HepG2 (cell line): Measurements from ENCODE around the gene SCAPER. TPM values are rescaled to one million over a fixed set of nuclear protein-coding genes. Genes with fewer than 3 reads are reported as not detected.

Source experiments
- ATAC-seq: fragments of 200-7000 bp; cut with Tn5 transposase; 3 replicates; pipeline ENCODE4 v1.9.1; 2020; ENCODE audit warnings: mild to moderate bottlenecking, moderate library complexity
- BruUV-seq: library from RNA; stranded (reverse); fragments of 400-500 nt; replicated peaks from 2 replicates; lab custom pipeline; 2021; lab: Mats Ljungman, UMichigan
- CTCF ChIA-PET: fragments of 300-600 bp; formaldehyde crosslinking; extraction: SDS; loops from one replicate; lab custom pipeline; 2021; ENCODE audit warnings: low total read pairs, inconsistent platforms, low intra/inter-chr PET ratio; lab: Yijun Ruan, JAX
- POLR2A ChIA-PET: fragments of 350-600 bp; sonication (Branson Sonifier 250); formaldehyde crosslinking; loops from one replicate; lab custom pipeline; 2020; ENCODE audit warnings: antibody characterized with exemption, inconsistent platforms; lab: Yijun Ruan, JAX
- DNase-seq: peaks from one replicate; pipeline ENCODE4 v3.0.0-alpha.2; 2015; ENCODE audit warnings: low spot score
- FAIRE-seq: peaks from 3 replicates; lab custom pipeline; 2011; peaks lifted over from hg19 to GRCh38; lab: Jason Lieb, UNC
- H2AFZ ChIP-seq: one replicate; pipeline ENCODE4 v1.6.1; 2011; ENCODE audit warnings: low read length, inconsistent platforms
- H3K27ac ChIP-seq: fragments of 300-600 bp; 3 replicates; pipeline ENCODE4 v1.8.0; 2011; ENCODE audit warnings: mixed run types, mild to moderate bottlenecking, mixed read lengths, low read length, inconsistent platforms; ENCODE audit not compliant: insufficient read depth; ENCODE audit errors: extremely low read length
- H3K27me3 ChIP-seq, 2 experiments: fragments of 200-600 bp in 1 of 2; 2 replicates in 1 of 2; 3 replicates in 1 of 2; pipeline versions ENCODE4 v1.6.0 to v1.8.0; 2011; ENCODE audit warnings: low read length in 2 of 2, mild to moderate bottlenecking in 2 of 2, moderate library complexity in 2 of 2, inconsistent platforms in 1 of 2; ENCODE audit not compliant: insufficient read depth in 2 of 2, control insufficient read depth in 1 of 2
- H3K36me3 ChIP-seq, 2 experiments: fragments of 200-600 bp in 1 of 2; replicated peaks in 1 of 2; 2 replicates in 1 of 2; 3 replicates in 1 of 2; pipeline versions ENCODE4 v1.5.1 to v1.8.0; 2011; ENCODE audit warnings: low read length in 2 of 2, inconsistent platforms in 1 of 2; ENCODE audit not compliant: insufficient read depth in 2 of 2, control insufficient read depth in 1 of 2
- H3K4me1 ChIP-seq: 2 replicates; pipeline ENCODE4 v1.5.1; 2012; ENCODE audit warnings: low read length, inconsistent platforms; ENCODE audit not compliant: insufficient read depth
- H3K4me2 ChIP-seq: 2 replicates; pipeline ENCODE4 v1.6.0; 2011; ENCODE audit warnings: low read depth, low read length, inconsistent platforms
- H3K4me3 ChIP-seq, 3 experiments: fragments of 200-600 bp in 1 of 3; sonication (generic), shearing (Covaris generic) in 1 of 3; replicated peaks in 1 of 3; 2 replicates each; pipeline ENCODE4 v1.5.1; 2011 to 2016; ENCODE audit warnings: low read length in 3 of 3, inconsistent platforms in 2 of 3, low read depth in 2 of 3, mild to moderate bottlenecking in 2 of 3, control low read depth in 1 of 3, mixed read lengths in 1 of 3; ENCODE audit not compliant: insufficient read depth in 1 of 3
- H3K79me2 ChIP-seq: one replicate; pipeline ENCODE4 v1.6.1; 2011; ENCODE audit warnings: low read length, inconsistent platforms; ENCODE audit not compliant: insufficient read depth
- H3K9ac ChIP-seq: 2 replicates; pipeline ENCODE4 v1.6.0; 2011; ENCODE audit warnings: mild to moderate bottlenecking, low read depth, low read length, inconsistent platforms; ENCODE audit not compliant: insufficient read depth
- H3K9me3 ChIP-seq: 2 replicates; pipeline ENCODE4 v1.5.1; 2012; ENCODE audit warnings: mild to moderate bottlenecking, low read length
- H4K20me1 ChIP-seq: 2 replicates; pipeline ENCODE4 v1.6.0; 2011; ENCODE audit warnings: inconsistent platforms, mild to moderate bottlenecking, low read length, moderate library complexity; ENCODE audit not compliant: insufficient read depth
- GABPA ChIP-seq, 2 experiments: IDR thresholded peaks; 2 replicates each; pipeline ENCODE4 v1.6.1; 2011 to 2016; ENCODE audit warnings: low read depth in 2 of 2, low read length in 1 of 2, missing biosample characterization in 1 of 2, missing genetic modification characterization in 1 of 2
- HDAC6 ChIP-seq: fragments of 200-600 bp; sonication (generic); IDR thresholded peaks from 2 replicates; pipeline ENCODE4 v1.7.0; 2017; ENCODE audit warnings: mild to moderate bottlenecking, antibody characterized with exemption, low read length, low read depth
- KAT2B ChIP-seq: fragments of 150-350 bp; IDR thresholded peaks from 2 replicates; pipeline ENCODE4 v1.6.1; 2014; ENCODE audit warnings: low read depth, low read length, borderline replicate concordance
- KLF15 ChIP-seq: sonication (generic); formaldehyde crosslinking; IDR thresholded peaks from 2 replicates; pipeline ENCODE4 v1.8.1; 2023; ENCODE audit warnings: borderline replicate concordance, mild to moderate bottlenecking, inconsistent platforms, missing genetic modification reagents, mixed read lengths
- MAFF ChIP-seq: IDR thresholded peaks from 2 replicates; pipeline ENCODE4 v1.6.1; 2011; ENCODE audit warnings: low read depth, low read length, improper control_type of control experiment
- MAFK ChIP-seq, 2 experiments: IDR thresholded peaks in 1 of 2; conservative IDR thresholded peaks in 1 of 2; 2 replicates each; pipeline ENCODE4 v1.6.1; 2011; ENCODE audit warnings: improper control_type of control experiment in 2 of 2, low read length in 2 of 2
- NR3C1 ChIP-seq: sonication (generic); formaldehyde crosslinking; IDR thresholded peaks from 2 replicates; pipeline ENCODE4 v1.4.0; 2020; ENCODE audit warnings: missing genetic modification reagents
- RAD51 ChIP-seq: fragments of 450-650 bp; IDR thresholded peaks from 2 replicates; pipeline ENCODE4 v1.6.1; 2016; ENCODE audit warnings: borderline replicate concordance
- TAF15 ChIP-seq: fragments of 200-400 bp; formaldehyde crosslinking; IDR thresholded peaks from one replicate; pipeline ENCODE4 v1.6.1; 2018; ENCODE audit warnings: mild to moderate bottlenecking, low read depth, low read length; ENCODE audit not compliant: poor library complexity, severe bottlenecking
- TOE1 ChIP-seq: sonication (generic); formaldehyde crosslinking; IDR thresholded peaks from 2 replicates; pipeline ENCODE4 v1.4.0; 2020; ENCODE audit warnings: mild to moderate bottlenecking, missing genetic modification reagents
- ZFP36 ChIP-seq: fragments of 150-350 bp; IDR thresholded peaks from 2 replicates; pipeline ENCODE4 v1.6.1; 2018; ENCODE audit warnings: borderline replicate concordance, low read length, low read depth; ENCODE audit not compliant: partially characterized antibody
- ZNF761 ChIP-seq: sonication (generic); formaldehyde crosslinking; conservative IDR thresholded peaks from 2 replicates; pipeline ENCODE4 v1.4.0; 2020; ENCODE audit warnings: mild to moderate bottlenecking, missing genetic modification reagents
- WGBS: methylation state at CpG from one replicate; pipeline ENCODE4 v1.1.6; 2017; ENCODE audit warnings: low lambda C conversion rate; 5-methylcytosine and 5-hydroxymethylcytosine counted together
- in situ Hi-C: cut with HindIII; loops from 2 replicates; pipeline ENCODE4 v1.10.0; 2017; ENCODE audit warnings: low pct_unique_long_range_greater_than_20kb; ENCODE audit not compliant: extremely low pct_ligation_motif_present
- intact Hi-C: fragments of 100-400 bp; cut with micrococcal nuclease; formaldehyde crosslinking; loops from one replicate; pipeline ENCODE4 v1.10.0; 2022; ENCODE audit not compliant: unreplicated experiment
- polyA plus RNA-seq, 8 experiments: library from polyadenylated mRNA; depleted of rRNA in 3 of 8; stranded (reverse) in 7 of 8; unstranded in 1 of 8; fragments of >200 nt; fragmentation: Illumina TruSeq in 4 of 8; extraction: Trizol in 4 of 8; gene quantifications; 2 replicates each; pipeline versions ENCODE4 v1.2.1 to v1.2.3, GENCODE V29; 2011 to 2016; ENCODE audit warnings: low read depth in 4 of 8, missing spikeins in 1 of 8, mixed read lengths in 1 of 8; ENCODE audit not compliant: insufficient read depth in 1 of 8
- total RNA-seq, 5 experiments: library from RNA; depleted of rRNA; stranded (reverse); fragments of >200 nt; fragmentation: Illumina TruSeq; extraction: Trizol; gene quantifications; 2 replicates each; pipeline ENCODE4 v1.2.3, GENCODE V29; 2016; ENCODE audit warnings: low read depth in 1 of 5

Gene SCAPER
- total and polyA plus RNA-seq, 2 of the 13 experiments (the other 11 are each of a cell fraction or from before 2014, with no cell fraction given): 4.3 to 10.5 TPM

- no peak overlapping the region for H3K9ac ChIP-seq
- no peak overlapping the region for H3K27ac ChIP-seq
- no peak overlapping the region for H3K4me3 ChIP-seq
- no peaks in the 10 kb centered on the region for H4K20me1 ChIP-seq
- FAIRE-seq (no peak), ATAC-seq (no peak), DNase-seq (no peak)
- CTCF ChIA-PET: no interaction called here
- TF ChIP-seq KAT2B (no peak), RAD51 (no peak), KLF15 (CRISPR knock-in tag) (no peak), GABPA (IDR thresholded peaks at IDR 0.05; ENCODE audit: low read depth, low read length) (no peak), GABPA (CRISPR knock-in tag; IDR thresholded peaks at IDR 0.05; ENCODE audit: low read depth) (no peak), MAFK (conservative IDR thresholded peaks at IDR 0.05 in 1 of 2, IDR thresholded peaks at IDR 0.05 in 1 of 2; ENCODE audit: low read length in 2 of 2) (peak in 1 of 2 experiments; percentile 79; a peak in 2 of 4 replicates), MAFF (peak; percentile 39; the same call in 1 of the 2 replicates), ZNF761 (CRISPR knock-in tag) (no peak), TOE1 (CRISPR knock-in tag) (no peak), NR3C1 (CRISPR knock-in tag) (no peak), HDAC6 (no peak), ZFP36 (no peak), TAF15 (no peak)
- POLR2A ChIA-PET: no interaction called here
- in situ Hi-C loops: no loop called here
- no peak overlapping the region for H2AFZ ChIP-seq
- H3K9me3 ChIP-seq: peaks cover 10% of the 10 kb centered on the region; the same call in 1 of the 2 replicates
- peaks cover 1 to 3% of the 10 kb centered on the region in 2 experiments; a peak in 1 of 5 replicates for H3K36me3 ChIP-seq
- 98% methylated on average over 1 of the region's 1 CpG for WGBS
- H3K4me2 ChIP-seq: no peak overlapping the region
- BruUV-seq: no TSS peak
- H3K4me1 ChIP-seq: no peaks in the 10 kb centered on the region
- intact Hi-C loops: no loop called here
- no peaks in the 10 kb centered on the region for H3K79me2 ChIP-seq
- no peaks in the 10 kb centered on the region for H3K27me3 ChIP-seq
Measured at GRCh38 chr15:76773234-76773633, 131.9 kb downstream of the SCAPER start.
